ENCODE data around the gene ZNF593.
A peak's percentile ranks its signal among the peaks of the same experiment; 100 is the strongest.

The ZNF593 gene

DNA sequence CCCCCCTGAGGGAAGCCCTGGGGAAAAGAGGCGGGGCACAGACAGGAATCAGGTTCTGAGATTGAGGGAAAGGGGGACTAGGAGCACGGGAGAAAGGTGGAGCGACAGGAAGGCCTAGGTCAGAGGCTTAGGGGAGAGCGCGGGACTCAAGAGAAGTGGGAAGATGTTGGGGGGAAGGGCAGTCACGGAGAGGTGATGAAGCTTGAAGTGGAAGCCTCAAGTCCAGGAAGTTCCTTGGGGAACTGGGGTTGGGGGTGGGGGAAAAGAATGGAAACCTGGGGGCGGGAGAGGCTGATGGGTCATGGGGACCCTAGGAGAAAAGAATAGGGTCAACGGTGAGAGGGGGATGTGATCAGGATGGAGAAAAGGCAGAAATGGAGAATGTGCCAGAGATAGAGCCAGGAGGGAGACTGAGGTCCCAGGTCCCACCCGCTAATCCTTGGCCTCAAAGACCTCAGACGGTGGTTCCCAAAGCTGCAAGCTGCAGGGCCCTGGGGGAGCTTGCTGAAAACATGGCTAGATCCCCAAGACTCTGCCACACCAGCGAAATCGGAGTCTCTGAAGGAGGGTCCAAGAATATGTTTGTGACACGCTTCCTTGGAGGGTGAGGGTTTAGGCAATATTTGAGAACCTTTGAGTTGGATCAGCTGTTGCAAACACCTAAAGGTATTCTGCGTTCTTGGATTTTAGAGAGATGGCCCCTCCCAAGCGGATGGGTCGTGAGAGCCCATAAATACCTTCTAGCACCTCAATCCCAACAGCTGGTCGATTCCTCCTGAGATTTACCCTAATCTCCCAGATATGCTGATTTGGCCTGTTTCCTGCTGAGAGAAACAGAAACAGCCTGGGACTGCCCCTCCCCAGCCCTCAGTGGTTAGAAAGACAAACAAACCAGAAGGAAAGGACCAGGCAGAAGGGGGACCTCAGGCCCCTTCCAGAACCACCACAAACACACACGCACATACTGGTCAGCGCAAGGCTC lies 4.6 kb upstream of the ZNF593 start:
- Histone ChIP-seq H3K56ac (ENCODE audit: low read length) (peak overlapping the region; percentile 54), H3K27me3 (ENCODE audit: insufficient read depth, low read length, poor library complexity) (peaks cover 6% of the 10 kb centered on the region), H3K36me3 (ENCODE audit: control insufficient read depth, insufficient read depth, low read length) (no peaks in the 10 kb centered on the region), H3K4me2 (ENCODE audit: low read length) (peak overlapping the region; percentile 66), H4K5ac (ENCODE audit: low read length) (no peak overlapping the region), H4K8ac (ENCODE audit: low read depth, low read length) (no peak overlapping the region), H3K79me1 (ENCODE audit: low read length) (peaks cover 2% of the 10 kb centered on the region), H2AK5ac (ENCODE audit: low read length) (no peak overlapping the region), H2BK120ac (ENCODE audit: low read depth, low read length) (no peak overlapping the region), H2BK5ac (ENCODE audit: low read length) (peak overlapping the region; percentile 7), H3K79me2 (ENCODE audit: control insufficient read depth, insufficient read depth, low read length) (no peaks in the 10 kb centered on the region), H3K23ac (ENCODE audit: low read length) (no peak overlapping the region), H3K4me1 (ENCODE audit: control insufficient read depth, low read depth, low read length) (peaks cover 23% of the 10 kb centered on the region), H2BK15ac (replicated peaks; ENCODE audit: low read depth) (no peak overlapping the region), H3K4ac (ENCODE audit: low read depth, low read length) (peak overlapping the region; percentile 1), H3K4me3 (ENCODE audit: low read length) (no peak overlapping the region), H3K27ac (ENCODE audit: low read depth, low read length) (no peak overlapping the region), H3K18ac (ENCODE audit: low read length) (peak overlapping the region; percentile 3), H3K9ac (ENCODE audit: low read length) (peak overlapping the region; percentile 49)
- WGBS (ENCODE audit: extremely low coverage, insufficient coverage, low lambda C conversion rate) = no CpG with 5 or more reads among the region's 19 CpGs
- peak; percentile 88 for DNase-seq

DNA sequence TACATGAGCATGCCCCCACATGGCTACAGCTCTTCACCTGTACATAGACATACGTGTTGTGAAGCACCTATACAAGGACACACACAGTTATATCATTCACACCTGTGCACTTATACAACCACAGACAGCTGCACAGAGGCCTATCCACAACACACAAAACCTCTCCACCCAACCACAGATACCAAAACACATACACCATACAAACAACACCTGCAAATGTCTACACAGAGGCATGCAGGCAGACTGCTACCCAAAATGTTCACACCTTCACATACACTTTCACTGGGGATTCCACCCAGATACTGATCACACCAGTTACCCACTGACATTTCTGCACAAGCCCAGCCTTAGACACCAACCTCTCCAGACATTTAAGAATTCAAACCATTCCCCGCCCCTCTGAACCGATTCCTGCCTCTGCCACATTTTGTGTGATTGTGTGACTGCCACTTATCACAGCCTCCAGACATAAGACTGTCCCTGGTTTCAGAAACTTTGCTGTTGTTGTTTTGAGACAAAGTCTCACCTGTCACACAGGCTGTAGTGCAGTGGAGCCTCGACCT lies 2.9 kb upstream of the ZNF593 start:
- Histone ChIP-seq H3K9ac (ENCODE audit: low read length) (no peak overlapping the region), H3K18ac (ENCODE audit: low read length) (no peak overlapping the region), H3K4me2 (ENCODE audit: low read length) (no peak overlapping the region), H4K8ac (ENCODE audit: low read depth, low read length) (no peak overlapping the region), H2AK5ac (ENCODE audit: low read length) (peak overlapping the region; percentile 62), H3K27ac (ENCODE audit: low read depth, low read length) (no peak overlapping the region), H3K36me3 (ENCODE audit: control insufficient read depth, insufficient read depth, low read length) (no peaks in the 10 kb centered on the region), H3K56ac (ENCODE audit: low read length) (no peak overlapping the region), H4K5ac (ENCODE audit: low read length) (no peak overlapping the region), H3K23ac (ENCODE audit: low read length) (no peak overlapping the region), H2BK5ac (ENCODE audit: low read length) (no peak overlapping the region), H3K79me2 (ENCODE audit: control insufficient read depth, insufficient read depth, low read length) (peaks cover 8% of the 10 kb centered on the region), H3K79me1 (ENCODE audit: low read length) (peaks cover 14% of the 10 kb centered on the region), H3K4me3 (ENCODE audit: low read length) (no peak overlapping the region), H2BK15ac (replicated peaks; ENCODE audit: low read depth) (no peak overlapping the region), H3K27me3 (ENCODE audit: insufficient read depth, low read length, poor library complexity) (peaks cover 6% of the 10 kb centered on the region), H3K4ac (ENCODE audit: low read depth, low read length) (no peak overlapping the region), H2BK120ac (ENCODE audit: low read depth, low read length) (no peak overlapping the region), H3K4me1 (ENCODE audit: control insufficient read depth, low read depth, low read length) (peaks cover 18% of the 10 kb centered on the region)
- whole genome bisulfite sequencing (ENCODE audit: extremely low coverage, insufficient coverage, low lambda C conversion rate) = no CpG with 5 or more reads among the region's 4 CpGs
- no peak for DNase-seq

- Histone ChIP-seq H3K9ac (ENCODE audit: low read length) (peak within 1 kb of the TSS; percentile 77), H3K56ac (ENCODE audit: low read length) (peak within 1 kb of the TSS; percentile 96), H3K27ac (ENCODE audit: low read depth, low read length) (no peak within 1 kb of the TSS), H3K79me2 (ENCODE audit: control insufficient read depth, insufficient read depth, low read length) (peaks cover 8% of the 10 kb centered on the region), H3K18ac (ENCODE audit: low read length) (no peak within 1 kb of the TSS), H3K27me3 (ENCODE audit: insufficient read depth, low read length, poor library complexity) (no peaks in the 10 kb centered on the region), H2BK5ac (ENCODE audit: low read length) (no peak within 1 kb of the TSS), H3K79me1 (ENCODE audit: low read length) (peaks cover 14% of the 10 kb centered on the region), H3K4me1 (ENCODE audit: control insufficient read depth, low read depth, low read length) (peaks cover 18% of the 10 kb centered on the region), H2BK120ac (ENCODE audit: low read depth, low read length) (no peak within 1 kb of the TSS), H2AK5ac (ENCODE audit: low read length) (peak within 1 kb of the TSS; percentile 18), H3K36me3 (ENCODE audit: control insufficient read depth, insufficient read depth, low read length) (no peaks in the 10 kb centered on the region), H4K8ac (ENCODE audit: low read depth, low read length) (no peak within 1 kb of the TSS), H3K23ac (ENCODE audit: low read length) (no peak within 1 kb of the TSS), H4K5ac (ENCODE audit: low read length) (no peak within 1 kb of the TSS), H3K4me2 (ENCODE audit: low read length) (peak within 1 kb of the TSS; percentile 78), H3K4me3 (ENCODE audit: low read length) (peak within 1 kb of the TSS; percentile 88), H2BK15ac (replicated peaks; ENCODE audit: low read depth) (no peak within 1 kb of the TSS), H3K4ac (ENCODE audit: low read depth, low read length) (peak within 1 kb of the TSS; percentile 39)
- no CpG with 5 or more reads among the region's 5 CpGs for WGBS (ENCODE audit: extremely low coverage, insufficient coverage, low lambda C conversion rate)
- no peak for DNase-seq
Measured at GRCh38 chr1:26168410-26169197, 1.1 kb upstream of the ZNF593 start, which contains the start of gene C1orf232. TSS of gene C1orf232 (minus strand) at chr1:26168963. CDS start at chr1:26168499, 464 bp downstream.

- Histone ChIP-seq H3K4ac (ENCODE audit: low read depth, low read length) (no peak overlapping the region), H3K27me3 (ENCODE audit: insufficient read depth, low read length, poor library complexity) (no peaks in the 10 kb centered on the region)
- no CpG with 5 or more reads among the region's 4 CpGs for whole genome bisulfite sequencing (ENCODE audit: extremely low coverage, insufficient coverage, low lambda C conversion rate)
Measured at GRCh38 chr1:26169198-26169554, 532 bp upstream of the ZNF593 start.

GRCh38 chr1:26170472-26170821 lies 739 bp downstream of the ZNF593 start:
- H3K56ac ChIP-seq (ENCODE audit: low read length) = peak overlapping the region; percentile 96
- no peak overlapping the region for H4K8ac ChIP-seq (ENCODE audit: low read depth, low read length)
- WGBS (ENCODE audit: extremely low coverage, insufficient coverage, low lambda C conversion rate) = no CpG with 5 or more reads among the region's 9 CpGs
- no peaks in the 10 kb centered on the region for H3K36me3 ChIP-seq (ENCODE audit: control insufficient read depth, insufficient read depth, low read length)
- peak overlapping the region; percentile 50 for H2AK5ac ChIP-seq (ENCODE audit: low read length)
- H3K23ac ChIP-seq (ENCODE audit: low read length) = peak overlapping the region; percentile 83
- H3K79me1 ChIP-seq (ENCODE audit: low read length) = peaks cover 14% of the 10 kb centered on the region
- H2BK5ac ChIP-seq (ENCODE audit: low read length) = no peak overlapping the region
- no peak overlapping the region for H2BK15ac ChIP-seq (replicated peaks; ENCODE audit: low read depth)
- DNase-seq = no peak
- H3K27ac ChIP-seq (ENCODE audit: low read depth, low read length) = no peak overlapping the region
- H2BK120ac ChIP-seq (ENCODE audit: low read depth, low read length) = no peak overlapping the region
- no peak overlapping the region for H4K5ac ChIP-seq (ENCODE audit: low read length)
- H3K79me2 ChIP-seq (ENCODE audit: control insufficient read depth, insufficient read depth, low read length) = peaks cover 8% of the 10 kb centered on the region
- H3K4me3 ChIP-seq (ENCODE audit: low read length) = peak overlapping the region; percentile 88
- H3K4ac ChIP-seq (ENCODE audit: low read depth, low read length) = no peak overlapping the region
- peak overlapping the region; percentile 78 for H3K4me2 ChIP-seq (ENCODE audit: low read length)
- H3K9ac ChIP-seq (ENCODE audit: low read length) = peak overlapping the region; percentile 77
- H3K27me3 ChIP-seq (ENCODE audit: insufficient read depth, low read length, poor library complexity) = no peaks in the 10 kb centered on the region
- no peak overlapping the region for H3K18ac ChIP-seq (ENCODE audit: low read length)
- peaks cover 9% of the 10 kb centered on the region for H3K4me1 ChIP-seq (ENCODE audit: control insufficient read depth, low read depth, low read length)

More at GRCh38 chr1:26169198-26169554, 532 bp upstream of the ZNF593 start:
- Histone ChIP-seq H2BK120ac (ENCODE audit: low read depth, low read length) (no peak overlapping the region), H3K79me2 (ENCODE audit: control insufficient read depth, insufficient read depth, low read length) (peaks cover 8% of the 10 kb centered on the region), H3K4me2 (ENCODE audit: low read length) (peak overlapping the region; percentile 24), H3K23ac (ENCODE audit: low read length) (no peak overlapping the region), H2BK15ac (replicated peaks; ENCODE audit: low read depth) (no peak overlapping the region), H4K8ac (ENCODE audit: low read depth, low read length) (no peak overlapping the region), H3K79me1 (ENCODE audit: low read length) (peaks cover 14% of the 10 kb centered on the region), H3K4me1 (ENCODE audit: control insufficient read depth, low read depth, low read length) (peaks cover 18% of the 10 kb centered on the region), H3K4me3 (ENCODE audit: low read length) (no peak overlapping the region), H3K27ac (ENCODE audit: low read depth, low read length) (no peak overlapping the region), H3K56ac (ENCODE audit: low read length) (peak overlapping the region; percentile 76), H3K36me3 (ENCODE audit: control insufficient read depth, insufficient read depth, low read length) (no peaks in the 10 kb centered on the region), H3K9ac (ENCODE audit: low read length) (no peak overlapping the region), H4K5ac (ENCODE audit: low read length) (no peak overlapping the region), H3K18ac (ENCODE audit: low read length) (no peak overlapping the region), H2AK5ac (ENCODE audit: low read length) (no peak overlapping the region), H2BK5ac (ENCODE audit: low read length) (no peak overlapping the region)
- no peak for DNase-seq

Measured in mesendoderm (in vitro differentiated cells).